ENCODE measurements around the gene ABTB2. TPM values are rescaled to one million over a fixed set of nuclear protein-coding genes. Genes with fewer than 3 reads are reported as not detected.

ABTB2 gene
- total and polyA plus RNA-seq, 2 donors (not counting 1 experiment from before 2014, with no cell fraction given): 1.0 to 5.8 TPM

- no peak overlapping the region for H3K9ac ChIP-seq (ENCODE audit: insufficient read depth, low read length)
- no peaks in the 10 kb centered on the region for H3K27me3 ChIP-seq (ENCODE audit: control insufficient read depth, insufficient read depth, low read length)
- H3K79me2 ChIP-seq (ENCODE audit: control insufficient read depth, insufficient read depth, low read length): no peaks in the 10 kb centered on the region
- H2AFZ ChIP-seq (ENCODE audit: low read length): no peak overlapping the region
- no peaks in the 10 kb centered on the region for H4K20me1 ChIP-seq (ENCODE audit: control insufficient read depth, extremely low read depth, insufficient read depth, low read length)
- no peak for DNase-seq (ENCODE audit: low read depth in 2 of 2)
- H3K9me3 ChIP-seq (ENCODE audit: control insufficient read depth, insufficient read depth, low read depth, low read length): no peaks in the 10 kb centered on the region
- H3K4me1 ChIP-seq (ENCODE audit: control insufficient read depth, extremely low read depth, insufficient read depth, low read length): peaks cover 33% of the 10 kb centered on the region
- no peaks in the 10 kb centered on the region for H3K36me3 ChIP-seq (ENCODE audit: control insufficient read depth, insufficient read depth, low read length)
- TF ChIP-seq CTCF (conservative IDR thresholded peaks at IDR 0.05 in 1 of 2, IDR thresholded peaks at IDR 0.05 in 1 of 2; ENCODE audit: low read depth in 1 of 2, low read length in 2 of 2): no peak
- no peak for TF ChIP-seq EZH2 (IDR thresholded peaks at IDR 0.05; ENCODE audit: low read length, missing control alignments)
- H3K4me3 ChIP-seq (replicated peaks in 1 of 4; ENCODE audit: control extremely low read depth in 1 of 4, insufficient read depth in 1 of 4, low read depth in 3 of 4, low read length in 4 of 4): no peak overlapping the region
- H3K4me2 ChIP-seq (ENCODE audit: extremely low read depth, insufficient read depth, low read length): no peak overlapping the region
- H3K27ac ChIP-seq (ENCODE audit: insufficient read depth, low read length): no peak overlapping the region
Observed at GRCh38 chr11:34343686-34344085, 14.1 kb downstream of the ABTB2 start.

GRCh38 chr11:34343153-34343552 lies 14.7 kb downstream of the ABTB2 start:
- no peaks in the 10 kb centered on the region for H3K79me2 ChIP-seq (ENCODE audit: control insufficient read depth, insufficient read depth, low read length)

DNA sequence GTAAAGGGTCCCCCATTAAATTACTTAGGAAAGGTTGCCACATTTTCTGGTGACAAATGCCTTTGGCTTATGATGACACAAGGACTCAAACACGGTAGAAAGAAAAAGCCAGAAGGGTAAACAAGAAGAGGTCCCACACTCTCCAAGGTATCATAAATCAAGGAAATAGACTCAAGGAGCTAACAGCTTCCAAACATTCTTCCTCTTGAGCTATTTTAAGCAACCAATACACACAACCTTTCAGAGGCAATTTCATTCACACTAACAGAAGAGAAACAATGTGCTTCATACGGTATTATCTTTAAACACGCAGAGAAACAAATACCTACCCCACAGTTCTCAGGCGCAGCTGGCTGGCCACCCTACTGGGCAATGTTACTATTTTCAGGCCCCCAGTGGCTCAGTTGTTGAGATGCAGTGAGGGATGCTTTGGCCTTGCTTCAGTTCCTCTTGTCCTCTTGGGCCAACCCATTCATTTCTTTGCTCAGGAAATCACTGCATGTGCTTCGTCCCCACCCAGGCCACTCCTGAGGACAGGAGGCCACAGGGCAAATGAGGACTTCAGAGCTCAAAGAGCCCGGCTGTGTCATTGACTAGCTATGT lies 15.8 kb downstream of the ABTB2 start:
- Histone ChIP-seq H3K27me3 (ENCODE audit: control insufficient read depth, insufficient read depth, low read length) (no peaks in the 10 kb centered on the region), H2AFZ (ENCODE audit: low read length) (no peak overlapping the region), H4K20me1 (ENCODE audit: control insufficient read depth, extremely low read depth, insufficient read depth, low read length) (no peaks in the 10 kb centered on the region), H3K27ac (ENCODE audit: insufficient read depth, low read length) (no peak overlapping the region), H3K9ac (ENCODE audit: insufficient read depth, low read length) (no peak overlapping the region), H3K4me3 (replicated peaks in 1 of 4; ENCODE audit: control extremely low read depth in 1 of 4, insufficient read depth in 1 of 4, low read depth in 3 of 4, low read length in 4 of 4) (no peak overlapping the region), H3K79me2 (ENCODE audit: control insufficient read depth, insufficient read depth, low read length) (no peaks in the 10 kb centered on the region), H3K36me3 (ENCODE audit: control insufficient read depth, insufficient read depth, low read length) (no peaks in the 10 kb centered on the region), H3K4me1 (ENCODE audit: control insufficient read depth, extremely low read depth, insufficient read depth, low read length) (peaks cover 33% of the 10 kb centered on the region), H3K4me2 (ENCODE audit: extremely low read depth, insufficient read depth, low read length) (no peak overlapping the region), H3K9me3 (ENCODE audit: control insufficient read depth, insufficient read depth, low read depth, low read length) (no peaks in the 10 kb centered on the region)
- no peak for TF ChIP-seq CTCF (conservative IDR thresholded peaks at IDR 0.05 in 1 of 2, IDR thresholded peaks at IDR 0.05 in 1 of 2; ENCODE audit: low read depth in 1 of 2, low read length in 2 of 2)
- TF ChIP-seq EZH2 (IDR thresholded peaks at IDR 0.05; ENCODE audit: low read length, missing control alignments): no peak
- DNase-seq (ENCODE audit: low read depth in 2 of 2): peak; percentile 14 to 79

More at GRCh38 chr11:34343153-34343552, 14.7 kb downstream of the ABTB2 start:
- Histone ChIP-seq H3K27ac (ENCODE audit: insufficient read depth, low read length) (no peak overlapping the region), H3K36me3 (ENCODE audit: control insufficient read depth, insufficient read depth, low read length) (no peaks in the 10 kb centered on the region), H3K4me1 (ENCODE audit: control insufficient read depth, extremely low read depth, insufficient read depth, low read length) (peaks cover 33% of the 10 kb centered on the region), H2AFZ (ENCODE audit: low read length) (no peak overlapping the region), H3K27me3 (ENCODE audit: control insufficient read depth, insufficient read depth, low read length) (no peaks in the 10 kb centered on the region), H3K4me2 (ENCODE audit: extremely low read depth, insufficient read depth, low read length) (no peak overlapping the region), H3K4me3 (replicated peaks in 1 of 4; ENCODE audit: control extremely low read depth in 1 of 4, insufficient read depth in 1 of 4, low read depth in 3 of 4, low read length in 4 of 4) (no peak overlapping the region), H4K20me1 (ENCODE audit: control insufficient read depth, extremely low read depth, insufficient read depth, low read length) (no peaks in the 10 kb centered on the region), H3K9me3 (ENCODE audit: control insufficient read depth, insufficient read depth, low read depth, low read length) (no peaks in the 10 kb centered on the region), H3K9ac (ENCODE audit: insufficient read depth, low read length) (no peak overlapping the region)
- TF ChIP-seq CTCF (conservative IDR thresholded peaks at IDR 0.05 in 1 of 2, IDR thresholded peaks at IDR 0.05 in 1 of 2; ENCODE audit: low read depth in 1 of 2, low read length in 2 of 2) (no peak), EZH2 (IDR thresholded peaks at IDR 0.05; ENCODE audit: low read length, missing control alignments) (no peak)
- DNase-seq (ENCODE audit: low read depth in 2 of 2): peak; percentile 46 to 96
